Neutrophil (primary cell): Measurements from ENCODE around the gene PPP1R1C.

Experiments used
- H3K27ac ChIP-seq: fragments of 200-600 bp; sonication (generic); 2 replicates; pipeline ENCODE4 v1.5.1; 2016; ENCODE audit warnings: mild to moderate bottlenecking, moderate library complexity
- H3K27me3 ChIP-seq: fragments of 200-600 bp; sonication (generic); 2 replicates; pipeline ENCODE4 v1.6.0; 2016; ENCODE audit warnings: mild to moderate bottlenecking
- H3K36me3 ChIP-seq: fragments of 200-600 bp; sonication (generic); 2 replicates; pipeline ENCODE4 v1.5.1; 2017
- H3K4me1 ChIP-seq, 2 experiments: fragments of 200-600 bp in 1 of 2; sonication (generic) in 1 of 2; 1 replicate in 1 of 2; 2 replicates in 1 of 2; pipeline versions ENCODE4 v1.5.1 to v1.6.1; 2013 to 2016; ENCODE audit warnings: low read depth in 1 of 2, low read length in 1 of 2, mild to moderate bottlenecking in 1 of 2, moderate library complexity in 1 of 2; ENCODE audit not compliant: control insufficient read depth in 1 of 2, insufficient read depth in 1 of 2
- H3K4me3 ChIP-seq, 2 experiments: fragments of 200-600 bp in 1 of 2; sonication (generic) in 1 of 2; 1 replicate in 1 of 2; 2 replicates in 1 of 2; pipeline ENCODE4 v1.5.1; 2013 to 2016; ENCODE audit warnings: low read depth in 1 of 2, low read length in 1 of 2, mild to moderate bottlenecking in 1 of 2, moderate library complexity in 1 of 2
- H3K9me3 ChIP-seq: fragments of 200-600 bp; sonication (generic); 2 replicates; pipeline ENCODE4 v1.5.1; 2016
- CTCF ChIP-seq: fragments of 200-600 bp; sonication (generic); IDR thresholded peaks from 2 replicates; pipeline ENCODE4 v1.5.1; 2016; ENCODE audit warnings: antibody characterized with exemption

PPP1R1C gene

GRCh38 chr2:182077023-182077422, 91.4 kb downstream of the PPP1R1C start:
- Histone ChIP-seq H3K27me3 (no peaks in the 10 kb centered on the region), H3K4me3 (no peak overlapping the region), H3K27ac (no peak overlapping the region), H3K36me3 (no peaks in the 10 kb centered on the region), H3K9me3 (no peaks in the 10 kb centered on the region), H3K4me1 (no peaks in the 10 kb centered on the region)
- TF ChIP-seq CTCF, result no peak

GRCh38 chr2:182077448-182078142, 91.9 kb downstream of the PPP1R1C start:
- Histone ChIP-seq H3K27ac (no peak overlapping the region), H3K9me3 (no peaks in the 10 kb centered on the region), H3K27me3 (no peaks in the 10 kb centered on the region), H3K36me3 (no peaks in the 10 kb centered on the region), H3K4me3 (no peak overlapping the region), H3K4me1 (no peaks in the 10 kb centered on the region)
- no peak for TF ChIP-seq CTCF

- Histone ChIP-seq H3K27ac (no peak overlapping the region), H3K4me1 (no peaks in the 10 kb centered on the region), H3K27me3 (no peaks in the 10 kb centered on the region), H3K36me3 (no peaks in the 10 kb centered on the region), H3K9me3 (no peaks in the 10 kb centered on the region), H3K4me3 (no peak overlapping the region)
- TF ChIP-seq CTCF, result no peak
These were observed 93.4 kb downstream of the PPP1R1C start for GRCh38 chr2:182078988-182079602.

GRCh38 chr2:182080493-182080892, 94.8 kb downstream of the PPP1R1C start:
- no peaks in the 10 kb centered on the region for H3K4me1 ChIP-seq
- TF ChIP-seq CTCF, result no peak
- H3K27ac ChIP-seq, result no peak overlapping the region
- no peak overlapping the region for H3K4me3 ChIP-seq
- no peaks in the 10 kb centered on the region for H3K36me3 ChIP-seq
- no peaks in the 10 kb centered on the region for H3K9me3 ChIP-seq
- H3K27me3 ChIP-seq, result no peaks in the 10 kb centered on the region

GRCh38 chr2:182081602-182082260, 96.1 kb downstream of the PPP1R1C start:
- Histone ChIP-seq H3K4me1 (no peaks in the 10 kb centered on the region), H3K9me3 (no peaks in the 10 kb centered on the region), H3K27me3 (no peaks in the 10 kb centered on the region), H3K27ac (no peak overlapping the region), H3K36me3 (no peaks in the 10 kb centered on the region), H3K4me3 (no peak overlapping the region)
- TF ChIP-seq CTCF, result no peak
